ENCODE results near the gene SLAMF1.
"Not testable (repeated sequence)": the region's sequence is repeated elsewhere in the genome, so short reads cannot be mapped to it uniquely, and the experiment has no call there.

Gene SLAMF1

DNA sequence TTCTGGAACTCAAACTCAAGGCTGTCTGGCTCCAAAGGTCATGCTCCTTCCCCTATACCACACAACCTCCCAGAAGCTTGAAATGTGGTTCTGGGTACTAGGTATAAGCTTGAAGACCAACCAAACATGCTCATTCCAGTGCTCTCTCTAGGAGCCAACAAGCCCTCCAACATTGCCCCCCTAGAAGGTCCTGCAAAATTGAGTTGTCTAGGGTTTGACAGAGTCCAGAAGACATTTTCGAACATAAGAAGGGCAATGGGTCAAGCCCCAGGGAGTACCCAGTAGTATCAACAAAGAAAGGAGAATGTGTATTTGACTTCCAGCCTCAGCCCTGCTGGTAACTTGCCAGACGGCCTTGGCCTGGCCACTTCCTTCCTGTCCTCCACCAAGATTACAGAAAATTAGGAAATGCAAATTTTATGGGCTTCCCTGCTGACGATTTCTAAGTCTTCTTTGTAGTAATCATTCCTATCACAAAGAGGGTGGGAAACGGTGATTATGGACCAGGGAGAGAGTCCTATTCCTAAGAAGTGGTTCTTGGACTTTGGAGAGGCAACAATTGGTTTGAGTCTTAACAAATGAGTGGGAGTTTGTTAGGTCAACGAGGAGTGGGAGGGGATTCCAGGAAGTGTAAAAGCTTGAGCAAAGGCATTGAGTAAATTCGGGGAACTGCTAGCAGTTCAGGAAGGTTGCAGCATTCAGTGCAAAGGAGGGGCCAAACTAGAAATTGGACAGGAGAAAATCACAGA, 18.7 kb upstream of the SLAMF1 start:
- no peak for DNase-seq (ENCODE audit: low spot score)

DNA sequence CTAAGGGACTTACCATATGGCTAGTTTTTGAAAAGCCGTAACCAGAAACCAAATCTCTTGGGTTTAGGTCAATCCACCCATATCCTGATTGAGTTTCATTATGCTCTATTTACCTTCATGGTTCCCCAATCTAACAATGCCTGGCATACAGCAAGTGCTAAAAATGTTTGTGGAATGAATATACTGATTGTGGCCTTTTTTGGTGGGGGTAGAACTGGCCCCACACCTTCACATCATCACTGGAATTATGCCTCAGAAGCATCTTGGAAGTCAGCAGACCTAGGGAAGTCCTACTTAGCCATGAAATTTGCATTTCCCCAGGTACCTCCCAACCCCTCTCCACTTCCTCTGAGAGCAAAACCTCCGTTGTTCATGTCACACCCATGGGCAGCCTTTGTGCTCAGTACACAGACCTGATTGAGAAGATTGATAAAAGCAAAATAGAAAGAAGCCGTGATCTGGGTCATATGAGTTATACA, 17.8 kb upstream of the SLAMF1 start:
- no peak for DNase-seq (ENCODE audit: low spot score)

DNA sequence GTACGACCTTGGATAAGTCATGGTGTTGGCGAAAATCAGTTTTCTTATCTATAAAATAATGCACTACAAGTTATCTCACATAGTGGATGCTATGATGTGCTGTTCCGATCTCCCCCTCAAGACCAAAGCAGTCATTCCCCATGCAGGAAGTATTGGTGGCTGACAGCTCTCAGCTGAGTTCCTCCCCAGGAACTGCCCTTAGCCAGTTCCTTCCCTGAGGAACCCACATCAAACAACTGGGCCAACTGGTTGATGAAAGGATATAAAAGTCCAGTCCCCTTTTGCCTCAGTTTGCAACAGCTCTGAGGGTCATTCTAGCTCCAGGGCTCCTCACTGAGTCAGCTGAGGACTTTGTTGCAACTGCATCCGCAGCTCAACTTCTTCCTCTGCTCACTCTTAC, 16.1 kb upstream of the SLAMF1 start:
- DNase-seq (ENCODE audit: low spot score) = no peak

DNA sequence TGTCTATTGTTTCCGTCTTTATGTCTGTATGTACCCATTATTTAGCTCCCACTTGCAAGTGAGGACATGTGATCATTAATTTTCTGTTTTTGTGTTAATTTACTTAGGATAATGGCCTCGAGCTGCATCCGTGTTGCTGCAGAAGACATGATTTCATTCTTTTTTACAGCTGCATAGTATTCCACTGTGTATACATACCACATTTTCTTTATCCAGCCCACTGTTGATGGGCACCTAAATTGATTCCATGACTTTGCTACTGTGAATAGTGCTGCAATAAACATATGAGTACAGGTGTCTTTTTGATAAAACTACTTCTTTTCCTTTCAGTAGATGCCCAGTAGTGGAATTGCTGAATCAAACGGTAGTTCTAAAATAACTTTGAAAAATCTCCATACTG, 12.7 kb upstream of the SLAMF1 start:
- DNase-seq (ENCODE audit: low spot score) = no peak

DNA sequence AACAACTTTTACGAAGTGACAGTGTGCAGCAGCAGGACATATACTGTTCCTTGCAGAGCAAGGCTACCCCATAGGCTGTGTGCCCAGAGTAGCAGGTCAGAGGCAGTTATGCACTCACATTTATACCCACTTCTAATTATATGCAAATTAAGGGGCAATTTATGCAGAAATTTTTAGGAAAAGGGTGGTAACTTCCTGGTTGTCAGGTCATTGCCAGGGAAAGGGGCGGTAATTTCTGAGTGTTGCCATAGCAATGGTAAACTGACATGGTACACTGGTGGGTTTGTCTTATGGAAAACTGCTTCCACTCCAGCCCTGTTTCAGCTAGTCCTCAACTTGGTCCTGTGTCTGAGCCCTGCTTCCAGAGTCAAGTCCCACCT, 12.0 kb upstream of the SLAMF1 start:
- no peak for DNase-seq (ENCODE audit: low spot score)

DNA sequence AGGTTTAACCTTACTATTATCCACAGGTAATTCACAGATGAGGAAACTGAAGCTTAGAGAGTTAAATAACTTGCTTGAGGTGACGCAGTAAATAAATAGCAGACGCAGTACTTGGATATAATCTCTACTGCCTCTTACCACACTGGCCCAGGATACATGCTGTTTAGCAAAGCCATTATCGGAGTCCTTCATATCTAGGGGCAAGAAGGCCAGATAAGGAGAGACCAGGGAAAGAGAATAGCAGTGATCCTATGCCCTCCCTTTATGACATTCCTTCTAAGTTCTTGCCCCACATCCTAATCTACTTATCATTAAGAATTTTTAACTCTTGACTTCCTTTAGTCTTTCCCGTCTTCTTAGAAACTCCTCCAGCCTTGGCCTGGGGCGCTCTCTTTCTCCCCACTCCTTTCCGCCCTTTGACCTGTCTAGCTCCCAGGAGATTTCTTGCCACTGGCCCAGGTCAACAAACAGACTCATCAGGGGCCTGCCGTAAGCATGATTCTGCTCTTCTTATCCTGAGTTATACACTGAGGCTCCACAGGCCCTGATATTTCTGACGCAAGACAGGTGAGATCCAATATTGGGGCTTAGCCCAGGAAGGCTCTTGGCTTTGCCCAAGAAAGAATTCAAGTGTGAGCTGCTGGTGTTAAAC, 11.4 kb upstream of the SLAMF1 start:
- DNase-seq (ENCODE audit: low spot score) = no peak

DNA sequence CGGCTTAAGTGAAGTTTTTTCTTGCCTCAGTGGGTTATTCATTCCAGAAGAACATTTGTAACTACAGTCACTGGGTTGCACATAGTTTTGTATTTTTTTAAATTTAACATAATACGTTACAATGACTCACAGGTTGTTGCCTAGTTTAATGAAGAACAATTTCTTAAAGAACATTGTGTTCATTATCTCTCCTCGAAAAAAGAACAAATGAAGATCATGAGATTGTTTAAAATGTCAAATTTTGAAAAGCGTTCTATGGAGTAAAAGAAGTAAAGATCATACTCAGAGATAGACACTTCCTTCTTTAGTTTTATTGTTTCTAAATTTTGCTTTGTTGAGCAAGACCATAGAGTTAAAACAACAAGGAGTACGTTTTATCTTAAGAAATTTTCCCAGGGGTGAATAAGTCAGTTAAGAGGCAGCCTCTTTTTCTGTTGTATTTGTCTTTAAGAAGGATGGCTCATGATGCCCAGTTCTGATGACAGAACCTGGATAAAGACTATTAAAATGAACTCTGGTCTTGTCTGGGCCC, 10.5 kb upstream of the SLAMF1 start:
- DNase-seq (ENCODE audit: low spot score) = no peak

DNA sequence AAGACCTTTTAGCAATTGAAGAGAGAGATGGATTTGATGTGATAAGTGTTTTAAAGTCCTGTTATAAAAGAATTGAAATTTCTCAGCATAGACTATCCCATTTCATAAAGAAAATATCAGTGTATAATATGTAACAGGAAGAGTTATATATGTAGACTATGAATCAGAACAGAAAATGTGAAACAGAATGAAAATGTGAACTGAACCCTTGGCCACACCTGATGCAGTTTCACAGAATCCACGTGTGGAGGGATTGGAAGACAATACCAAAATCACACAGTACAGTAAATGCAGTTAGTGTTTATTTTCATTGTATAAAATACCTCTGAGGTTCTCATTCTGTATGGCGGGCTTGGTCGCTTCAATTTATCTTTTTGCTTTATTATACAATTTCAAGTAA, 9.9 kb upstream of the SLAMF1 start:
- DNase-seq (ENCODE audit: low spot score) = no peak

DNA sequence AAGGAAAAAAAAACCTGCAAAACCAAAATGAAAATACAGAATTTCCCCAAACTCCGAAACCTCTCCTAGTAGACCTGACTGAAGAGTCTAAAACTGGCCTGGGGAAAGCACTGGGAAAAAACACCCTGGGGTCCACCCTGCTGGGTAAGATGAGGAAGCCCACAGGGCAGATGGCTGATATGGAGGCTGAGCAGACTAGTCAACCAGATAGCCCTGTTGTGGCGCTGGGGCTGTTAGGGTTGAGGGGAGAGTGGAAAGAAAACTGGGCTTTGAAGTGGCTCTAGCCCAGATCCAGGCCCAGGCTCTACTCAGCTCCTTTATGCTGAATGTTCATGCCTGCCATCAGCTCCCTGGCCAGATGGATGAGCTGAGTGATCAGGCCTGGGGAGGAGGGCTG, 6.8 kb upstream of the SLAMF1 start:
- no peak for DNase-seq (ENCODE audit: low spot score)

DNA sequence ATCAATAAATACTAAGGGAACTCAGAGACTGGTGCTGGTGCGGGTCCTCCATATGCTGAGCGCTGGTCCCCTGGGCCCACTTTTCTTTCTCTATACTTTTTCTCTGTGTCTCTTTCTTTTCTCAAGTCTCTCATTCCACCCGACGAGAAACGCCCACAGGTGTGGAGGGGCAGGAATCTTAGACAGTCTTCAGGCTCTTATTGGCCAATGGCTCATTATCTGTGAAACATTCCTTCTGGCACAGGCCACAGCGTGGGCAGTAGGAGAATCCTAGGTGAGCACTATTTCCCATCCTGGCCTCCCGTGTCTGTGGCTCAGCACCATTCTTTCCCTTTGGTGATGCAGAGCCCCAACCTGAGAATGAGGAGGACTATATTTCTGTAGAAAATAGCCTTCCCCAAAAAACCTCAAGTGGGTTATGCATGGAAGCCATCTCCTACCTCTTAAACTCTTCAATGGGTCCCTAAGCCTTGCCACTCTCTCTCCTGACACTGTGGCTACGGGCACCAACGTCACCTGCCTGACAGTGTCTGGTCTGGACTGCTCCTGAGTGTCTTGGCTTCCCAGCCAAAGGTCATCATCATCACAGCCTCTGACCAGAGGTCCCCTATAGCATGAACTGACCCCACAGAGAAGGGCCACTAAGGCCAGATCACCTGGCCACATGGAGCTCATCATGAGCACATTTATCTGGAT, 6.2 kb upstream of the SLAMF1 start:
- no peak for DNase-seq (ENCODE audit: low spot score)

DNA sequence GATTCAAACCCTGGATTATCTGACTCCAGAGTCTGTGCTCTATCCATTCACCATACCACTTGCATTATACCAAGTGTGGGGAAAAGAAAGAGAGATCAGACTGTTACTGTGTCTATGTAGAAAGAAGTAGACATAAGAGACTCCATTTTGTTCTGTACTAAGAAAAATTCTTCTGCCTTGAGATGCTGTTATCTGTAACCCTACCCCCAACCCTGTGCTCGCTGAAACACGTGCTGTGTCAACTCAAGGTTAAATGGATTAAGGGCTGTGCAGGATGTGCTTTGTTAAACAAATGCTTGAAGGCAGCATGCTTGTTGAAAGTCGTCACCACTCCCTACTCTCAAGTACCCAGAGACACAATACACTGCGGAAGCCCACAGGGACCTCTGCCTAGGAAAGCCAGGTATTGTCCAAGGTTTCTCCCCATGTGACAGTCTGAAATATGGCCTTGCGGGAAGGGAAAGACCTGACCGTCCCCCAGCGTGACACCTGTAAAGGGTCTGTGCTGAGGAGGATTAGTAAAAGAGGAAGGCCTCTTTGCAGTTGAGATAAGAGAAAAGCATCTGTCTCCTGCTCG, 5.3 kb upstream of the SLAMF1 start:
- DNase-seq (ENCODE audit: low spot score) = not testable (repeated sequence)

DNA sequence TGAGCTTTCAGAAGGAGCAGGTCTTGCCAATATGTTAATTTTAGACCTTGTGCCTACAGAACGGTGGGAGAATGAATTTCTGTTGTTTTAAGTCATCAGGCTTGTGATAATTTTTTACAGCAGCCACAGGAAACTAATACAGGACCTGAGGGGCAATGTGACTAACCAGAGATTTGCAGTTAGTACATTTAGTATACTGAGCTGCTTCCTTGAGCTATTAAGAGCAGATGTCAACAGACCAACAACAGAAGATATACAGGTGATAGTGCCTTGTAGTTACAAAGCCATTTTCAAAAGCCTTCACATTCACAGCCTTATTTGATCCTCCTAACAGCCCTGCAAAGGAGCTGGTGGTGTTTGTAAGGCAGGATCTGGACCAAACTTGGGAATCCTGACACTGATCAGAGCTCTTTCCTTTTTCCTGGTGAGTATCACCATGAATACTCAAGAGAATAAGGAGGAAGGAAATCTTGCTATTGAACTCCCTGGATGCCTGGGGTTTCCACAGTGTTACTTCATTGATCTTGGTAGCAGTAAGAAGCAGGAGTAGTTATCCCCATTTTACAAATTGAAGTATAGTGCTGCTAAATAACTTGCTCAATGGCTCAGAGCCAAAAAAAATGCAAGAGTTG, 4.7 kb upstream of the SLAMF1 start:
- no peak for DNase-seq (ENCODE audit: low spot score)

DNA sequence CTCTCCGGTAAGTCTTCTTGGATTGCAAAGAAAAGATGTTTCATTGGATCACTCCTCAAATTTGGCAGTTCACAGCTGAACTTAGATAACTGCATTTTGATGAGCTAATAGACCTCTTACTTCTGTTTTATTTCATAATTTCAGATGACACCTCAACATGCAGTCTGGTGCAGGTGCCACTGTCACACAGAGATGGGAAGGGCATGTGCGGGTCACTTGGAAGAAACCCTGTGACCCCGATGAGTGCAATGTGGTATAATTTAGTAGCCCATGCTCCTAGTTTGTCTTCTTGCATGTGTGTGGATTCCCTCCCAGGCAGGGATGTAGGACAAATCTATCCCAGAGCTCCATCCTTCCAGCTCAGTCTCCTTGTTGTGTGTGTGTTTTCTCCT, 481 bp upstream of the SLAMF1 start:
- no peak for DNase-seq (ENCODE audit: low spot score)

DNA sequence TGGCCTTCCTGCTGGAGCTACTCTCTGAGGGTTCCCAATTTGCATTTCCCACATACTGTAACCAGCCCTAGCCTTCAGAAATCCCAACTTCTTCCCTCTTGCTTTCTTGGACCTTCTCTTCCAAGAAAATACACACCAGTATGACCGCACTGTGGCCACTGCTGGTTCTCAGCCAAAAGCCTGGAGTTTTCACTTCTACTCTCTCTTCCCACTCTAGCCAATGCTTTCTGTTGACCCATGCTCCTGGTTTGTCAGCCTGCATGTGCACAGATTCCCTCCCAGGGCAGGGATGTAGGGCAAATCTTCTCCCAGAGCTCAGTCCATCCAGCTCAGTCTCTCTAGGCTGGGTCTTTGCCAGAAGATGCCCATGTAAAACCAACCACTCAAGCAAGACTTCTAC, 664 bp downstream of the SLAMF1 start:
- no peak for DNase-seq (ENCODE audit: low spot score)

DNA sequence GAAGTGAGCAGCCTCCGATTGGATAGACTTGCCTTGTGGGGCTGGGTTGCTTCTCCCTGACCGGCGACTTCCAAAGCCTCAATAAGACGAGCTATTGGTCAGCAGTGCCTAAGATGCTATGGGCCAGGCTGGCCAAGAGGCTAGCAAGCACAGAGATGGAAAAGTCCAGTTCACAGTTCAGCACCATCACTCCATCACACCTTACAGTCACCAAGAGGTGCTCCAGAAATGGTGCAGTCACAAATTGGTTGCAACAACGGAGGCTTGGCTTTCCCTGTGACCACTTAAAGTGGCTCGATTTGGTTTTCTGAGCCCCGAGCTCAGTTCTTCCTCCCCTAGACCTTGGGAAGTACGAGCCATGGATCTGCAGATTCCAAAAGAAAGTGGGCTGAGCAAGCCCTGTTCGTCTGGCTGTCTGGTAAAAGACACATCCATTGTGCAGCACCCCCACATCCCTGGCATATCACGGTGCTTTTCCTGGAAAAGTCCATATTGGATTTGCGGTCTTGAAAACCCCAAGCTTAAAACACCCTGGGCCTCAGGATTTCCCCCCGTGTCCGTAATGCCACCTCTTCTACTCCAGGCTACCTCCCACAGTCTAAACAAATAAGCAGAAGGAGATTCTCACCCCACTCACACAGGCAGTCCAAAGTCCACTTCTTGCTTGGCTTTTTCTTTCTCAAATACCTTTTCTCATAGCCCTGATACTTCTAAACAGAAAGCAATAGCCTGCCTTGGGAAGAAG, 1.3 kb downstream of the SLAMF1 start:
- DNase-seq (ENCODE audit: low spot score) = no peak

DNA sequence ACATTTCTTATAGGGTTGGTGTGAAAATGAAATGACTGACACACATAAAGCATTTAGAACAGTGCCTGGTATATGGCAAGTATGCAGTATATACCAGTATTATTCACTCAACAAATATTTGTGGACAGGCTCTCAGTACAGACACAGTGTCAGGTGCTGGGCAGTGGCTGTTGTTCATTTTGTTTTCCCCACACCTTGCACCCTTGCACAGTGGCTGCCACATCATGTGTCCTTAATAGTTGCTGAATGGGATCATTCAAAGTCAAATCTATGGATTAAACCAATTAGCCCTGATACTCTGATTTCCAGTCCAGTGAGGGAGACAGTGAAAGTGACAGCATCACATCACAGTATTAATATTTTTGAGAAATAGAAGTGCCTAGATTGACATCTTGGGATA, 2.4 kb downstream of the SLAMF1 start:
- no peak for DNase-seq (ENCODE audit: low spot score)

DNA sequence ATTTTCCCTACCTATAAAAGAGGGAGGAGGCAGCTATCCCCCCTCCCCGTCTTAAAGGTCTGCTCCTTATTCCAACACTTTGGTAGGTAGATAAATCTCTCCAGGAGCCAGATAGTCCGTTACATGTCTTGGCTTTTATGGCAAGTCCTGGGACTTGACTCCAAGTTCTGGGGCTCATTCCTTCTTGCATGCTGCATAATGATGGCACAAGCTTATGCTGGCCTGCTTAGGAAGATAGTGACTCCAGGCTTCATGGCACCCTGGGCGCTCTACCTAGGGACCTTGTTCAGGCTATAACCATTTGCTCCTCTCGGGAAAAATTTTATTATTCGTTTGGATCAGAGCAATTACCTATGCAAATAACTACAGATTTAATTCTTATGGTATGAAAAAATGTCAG, 3.7 kb downstream of the SLAMF1 start:
- DNase-seq (ENCODE audit: low spot score) = no peak

DNA sequence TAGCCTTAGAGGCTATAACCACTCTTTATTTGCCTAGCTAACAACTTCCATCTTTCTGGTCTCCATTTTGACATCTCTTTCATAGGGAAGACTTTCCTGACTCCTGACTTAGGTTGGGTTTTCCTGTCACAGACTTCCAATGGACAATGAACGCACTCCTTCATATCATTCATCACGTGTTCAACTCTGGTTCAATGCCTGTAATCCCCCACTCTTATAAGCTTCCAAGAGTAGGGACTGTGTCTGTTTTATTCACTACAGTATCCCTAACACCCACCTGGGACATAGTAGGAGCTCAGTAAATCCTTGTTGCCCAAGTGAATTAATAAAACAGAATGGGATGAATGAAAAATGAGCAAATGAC, 4.6 kb downstream of the SLAMF1 start:
- no peak for DNase-seq (ENCODE audit: low spot score)

DNA sequence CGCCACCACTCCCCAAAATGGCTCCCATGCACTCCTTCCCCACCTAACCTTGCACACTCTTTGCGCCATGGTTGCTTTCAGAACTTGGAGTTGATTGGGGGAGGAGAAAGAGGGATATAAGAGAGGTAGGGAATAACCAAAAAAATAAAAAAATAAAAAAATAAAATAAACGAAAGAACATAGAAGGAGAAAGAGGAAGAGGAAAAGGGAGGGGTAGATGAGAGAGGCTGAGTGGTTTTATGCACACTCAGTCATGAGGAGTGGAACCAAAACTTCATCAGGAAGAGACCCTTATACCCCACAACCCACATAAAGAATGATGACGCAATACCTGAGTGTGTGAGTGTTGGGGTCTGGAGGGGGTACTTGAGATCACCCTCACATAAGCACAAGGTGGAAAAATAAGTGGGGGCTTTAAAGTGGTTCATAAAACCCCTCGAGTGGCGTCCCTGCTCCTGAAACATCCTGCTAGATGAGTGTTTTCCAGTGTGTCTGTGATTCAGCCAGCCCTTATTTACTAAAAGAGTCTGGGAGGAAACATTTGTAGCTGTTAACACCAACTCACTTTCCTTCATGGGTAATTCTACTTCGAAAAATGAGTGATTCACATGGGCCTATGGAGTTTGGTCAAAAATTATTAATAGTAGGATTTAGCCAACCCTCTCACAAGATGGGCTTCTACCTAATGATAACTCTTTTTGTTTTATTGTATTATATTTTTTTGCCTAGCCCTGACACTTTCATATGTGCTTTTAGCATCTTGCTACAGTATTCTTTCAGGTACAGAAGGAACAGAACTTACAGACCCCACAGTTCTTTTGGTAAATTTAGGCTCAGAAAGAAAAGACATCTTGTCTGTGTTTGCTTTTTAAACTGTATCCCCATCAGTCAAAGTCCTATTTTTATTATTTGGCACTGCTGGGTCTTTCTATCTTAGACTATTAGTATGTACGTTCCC, 5.2 kb downstream of the SLAMF1 start:
- no peak for DNase-seq (ENCODE audit: low spot score)

DNA sequence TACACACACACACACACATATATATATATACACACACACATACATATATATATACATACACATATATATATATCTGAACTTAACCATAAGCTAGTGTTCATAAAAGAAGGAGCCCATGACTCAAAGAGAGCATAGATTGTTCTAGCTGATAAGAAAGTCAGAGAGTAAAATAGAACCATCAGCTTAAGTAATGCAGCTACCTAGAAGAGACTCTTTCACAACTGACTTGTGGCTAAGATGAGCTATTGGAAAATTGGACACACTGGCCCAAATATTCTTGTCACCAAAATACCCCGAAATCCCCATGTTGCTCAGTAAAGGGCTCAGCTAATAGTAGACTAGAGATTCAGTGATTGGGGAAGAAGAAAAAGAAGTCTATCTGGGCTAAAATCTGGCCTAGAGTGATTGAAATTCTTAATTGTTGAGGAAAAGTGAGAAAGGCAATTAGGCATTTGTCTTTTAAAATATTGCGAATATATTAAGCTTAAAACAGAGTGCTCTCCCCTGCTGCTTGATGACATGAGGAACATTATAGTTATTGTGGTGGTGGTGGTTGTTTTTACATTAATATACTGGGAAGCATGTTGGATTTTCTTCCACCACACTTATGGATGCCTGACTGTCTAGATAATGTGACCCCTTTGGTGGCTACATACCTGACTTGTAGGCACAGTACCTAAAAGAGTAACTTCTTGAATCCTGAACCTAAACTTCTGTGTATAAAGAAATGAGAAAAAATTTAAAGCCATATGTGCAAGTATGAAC, 6.3 kb downstream of the SLAMF1 start:
- no peak for DNase-seq (ENCODE audit: low spot score)

Data from hematopoietic multipotent progenitor cell treated with erythropoietin and hydrocortisone succinate and interleukin-3 and kit ligand, for 15 days (in vitro differentiated cells).